PC-9 (cell line): ENCODE data around the gene GBGT1.

Source experiments
- CTCF ChIP-seq: fragments of 200-600 bp; sonication (generic); conservative IDR thresholded peaks from 2 replicates; pipeline ENCODE4 v1.6.1; 2017; ENCODE audit warnings: mixed run types, antibody characterized with exemption, mild to moderate bottlenecking, moderate library complexity
- EZH2 ChIP-seq: fragments of 200-600 bp; sonication (generic); IDR thresholded peaks from 2 replicates; pipeline ENCODE4 v1.8.0; 2017; ENCODE audit warnings: antibody characterized with exemption, low read depth

- TF ChIP-seq EZH2 (no peak), CTCF (no peak)
These were observed 41.1 kb downstream of the GBGT1 start for GRCh38 chr9:133122605-133122934.
